Globus pallidus (tissue), 1 donor: ENCODE results near the gene DTD2.
"Not testable (repeated sequence)": the region's sequence is repeated elsewhere in the genome, so short reads cannot be mapped to it uniquely, and the experiment has no call there.

Source experiments
- DNase-seq: peaks from one replicate; pipeline ENCODE4 v3.0.0-alpha.2; 2015; ENCODE audit warnings: low spot score

Gene DTD2

DNA sequence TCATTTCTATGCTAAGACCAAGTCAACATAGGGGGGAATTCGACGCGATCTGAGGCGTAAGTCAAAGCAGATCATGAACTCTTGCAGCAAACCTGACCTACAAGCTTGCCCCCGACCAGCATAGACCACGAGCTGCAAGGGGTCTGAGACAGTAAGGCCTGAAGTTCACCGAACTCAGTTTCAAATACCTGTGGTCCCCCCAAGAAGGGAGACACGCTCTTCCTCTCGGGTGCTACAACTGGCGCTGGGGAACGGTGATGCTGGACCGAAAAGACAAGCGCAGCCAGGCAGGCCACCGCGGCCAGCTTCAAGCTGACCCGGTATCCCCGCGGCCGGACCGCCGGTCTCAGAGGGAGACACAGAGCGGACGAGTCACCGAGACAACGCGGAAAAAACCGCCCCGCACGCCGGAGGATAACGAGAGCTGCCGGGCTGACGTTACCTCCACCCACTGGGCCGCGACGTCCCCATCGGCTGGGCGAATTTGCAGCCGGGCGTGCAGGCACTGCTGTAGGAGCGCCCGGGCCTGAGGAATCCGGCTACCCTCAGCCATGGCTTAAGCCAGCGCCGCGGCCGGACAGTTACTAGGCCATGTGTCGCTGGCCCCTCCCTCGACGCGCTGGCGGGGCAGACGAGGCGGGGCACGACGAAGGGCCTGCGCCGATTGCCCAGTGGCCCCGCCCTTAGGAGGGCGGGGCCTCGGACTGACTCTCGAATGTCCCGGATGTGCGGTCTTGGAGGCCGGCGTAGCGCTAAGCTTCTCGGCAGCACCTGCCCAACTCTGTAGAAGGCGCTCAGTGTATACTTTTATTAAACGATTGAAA lies at the start of gene DTD2:
Gene DTD2 (minus strand): TSS at position 666 of the 824 bp plus-strand sequence. CDS start 113 bp downstream, at position 553.
- DNase-seq = peak; percentile 98

DNA sequence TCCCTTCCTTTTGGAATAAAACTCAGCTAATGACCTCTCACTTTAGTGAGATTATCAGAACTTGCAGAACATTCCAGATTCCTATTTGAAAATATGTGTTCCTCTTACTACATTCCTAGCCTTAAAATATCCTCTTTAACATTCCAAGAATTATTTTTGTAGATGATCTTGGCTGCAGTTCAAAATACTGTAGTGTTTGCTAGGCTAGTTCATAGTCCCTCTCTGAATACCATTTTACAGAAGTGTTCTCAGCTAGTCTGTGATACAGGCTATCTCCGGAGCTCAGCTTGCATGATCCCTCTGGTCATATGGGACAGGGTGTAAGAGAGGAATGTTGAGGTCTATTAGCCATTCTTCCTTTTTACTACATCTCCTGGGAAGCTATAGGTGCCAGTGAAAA lies 48.1 kb upstream of the DTD2 start:
- no peak for DNase-seq

DNA sequence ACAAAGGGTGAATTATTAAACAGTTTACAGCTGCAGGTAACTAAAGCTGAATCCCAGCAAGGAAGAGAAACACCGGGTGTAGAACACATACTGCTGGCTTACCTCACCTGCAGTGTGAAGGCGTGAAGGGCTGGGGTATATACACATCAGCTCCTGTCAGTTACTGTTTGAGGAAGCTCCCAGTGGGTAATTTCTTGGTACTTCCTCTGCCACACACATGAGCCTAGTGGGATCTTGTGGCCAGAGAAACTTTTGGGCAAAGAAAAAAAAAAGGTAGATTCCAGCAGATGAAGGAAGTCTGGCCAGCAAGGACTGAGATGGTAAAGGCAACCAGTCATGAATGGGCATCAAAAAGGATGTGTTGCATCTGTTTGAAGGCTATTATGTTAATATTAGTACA lies 44.6 kb upstream of the DTD2 start:
- DNase-seq = no peak

DNA sequence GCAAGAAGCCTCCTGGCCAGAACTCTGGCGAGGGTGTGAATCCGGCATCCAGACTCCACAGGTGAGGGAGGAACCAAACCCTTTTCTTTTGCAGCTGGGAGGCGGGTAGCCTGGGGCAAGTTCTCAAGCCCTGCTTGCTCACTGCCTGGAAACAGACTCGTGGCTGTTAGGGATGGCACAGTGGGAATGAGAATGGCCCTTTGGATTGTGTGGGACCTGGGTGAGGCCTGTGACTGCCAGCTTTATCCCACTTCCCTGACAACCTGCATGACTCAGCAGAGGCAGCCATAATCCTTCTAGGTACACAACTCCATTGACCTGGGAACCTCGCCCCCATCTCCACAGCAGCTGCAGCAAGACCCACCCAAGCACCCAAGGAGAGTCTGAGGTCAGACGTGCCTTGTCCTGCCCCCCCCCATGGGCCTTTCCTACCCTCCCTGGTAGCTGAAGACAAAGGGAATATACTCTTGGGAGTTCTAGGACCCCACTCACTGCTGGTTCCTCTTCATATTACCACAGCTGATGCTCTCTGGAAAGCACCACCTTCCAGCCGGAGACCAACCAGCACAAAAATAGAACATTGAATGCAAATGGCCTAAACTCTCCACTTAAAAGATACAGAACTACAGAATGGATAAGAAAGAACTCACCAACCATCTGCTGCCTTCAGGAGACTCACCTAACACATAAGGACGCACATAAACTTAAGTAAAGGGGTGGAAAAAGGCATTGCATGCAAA lies 35.6 kb upstream of the DTD2 start:
- no peak for DNase-seq

DNA sequence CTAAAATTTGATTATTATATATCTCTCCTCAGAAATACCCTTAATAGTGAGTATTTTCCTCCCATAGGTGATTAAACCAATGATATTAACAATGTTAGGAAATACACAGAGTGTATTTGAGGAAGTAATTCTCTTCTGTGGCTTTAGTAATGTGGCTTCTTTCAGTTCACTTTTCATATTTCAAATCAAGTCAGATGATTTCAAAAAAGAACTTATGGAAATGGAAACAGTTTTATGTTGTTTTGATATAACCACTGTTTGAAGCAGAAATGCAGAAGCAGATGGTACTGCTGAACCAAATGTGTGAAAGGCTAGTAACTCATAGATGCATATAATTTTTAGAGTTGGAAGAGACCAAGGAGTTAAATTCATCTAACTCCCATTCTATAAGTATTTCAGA lies 32.4 kb upstream of the DTD2 start:
- no peak for DNase-seq

DNA sequence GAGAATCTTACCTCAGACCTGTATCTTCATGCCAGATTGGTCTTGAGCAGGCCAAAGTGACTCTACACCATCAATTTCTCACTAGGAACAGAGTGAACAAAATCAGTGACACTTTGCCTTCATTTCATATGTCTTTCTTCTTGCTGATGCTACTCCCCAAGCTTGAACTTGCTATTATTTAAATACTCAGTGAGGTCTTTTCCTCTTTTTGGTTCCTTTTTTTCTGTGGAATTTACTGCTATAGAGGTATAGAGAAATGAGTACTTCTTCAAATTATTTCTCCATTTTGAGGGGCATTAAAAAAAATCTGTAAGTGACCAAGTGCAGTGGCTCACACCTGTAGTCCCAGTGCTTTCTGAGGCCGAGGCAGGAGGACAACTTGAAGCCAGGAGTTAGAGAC lies 30.6 kb upstream of the DTD2 start, which contains the start of gene GPR33:
Gene GPR33 (minus strand): TSS at position 154 of the 400 bp plus-strand sequence. CDS start 4,074 bp downstream, outside the sequence.
- DNase-seq = no peak

DNA sequence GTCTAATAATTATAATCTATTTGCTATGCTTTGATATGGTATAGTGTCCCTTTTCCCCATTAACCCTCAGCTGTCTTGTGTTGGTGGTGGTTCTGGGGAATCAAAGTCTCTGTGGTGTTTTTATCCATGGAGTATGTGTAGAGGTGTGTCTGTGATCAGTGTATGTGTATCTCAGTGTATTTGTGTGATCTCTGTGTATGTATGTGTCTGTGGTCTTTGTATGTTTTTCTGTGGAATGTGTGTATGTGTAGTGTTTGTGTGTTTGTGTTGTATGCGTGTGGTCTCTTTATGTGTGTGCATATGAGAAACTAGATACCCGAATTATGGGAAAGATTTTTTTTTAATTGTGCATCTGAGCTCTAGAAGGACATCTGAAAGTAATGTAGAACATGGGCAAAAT lies 29.5 kb upstream of the DTD2 start:
- no peak for DNase-seq

DNA sequence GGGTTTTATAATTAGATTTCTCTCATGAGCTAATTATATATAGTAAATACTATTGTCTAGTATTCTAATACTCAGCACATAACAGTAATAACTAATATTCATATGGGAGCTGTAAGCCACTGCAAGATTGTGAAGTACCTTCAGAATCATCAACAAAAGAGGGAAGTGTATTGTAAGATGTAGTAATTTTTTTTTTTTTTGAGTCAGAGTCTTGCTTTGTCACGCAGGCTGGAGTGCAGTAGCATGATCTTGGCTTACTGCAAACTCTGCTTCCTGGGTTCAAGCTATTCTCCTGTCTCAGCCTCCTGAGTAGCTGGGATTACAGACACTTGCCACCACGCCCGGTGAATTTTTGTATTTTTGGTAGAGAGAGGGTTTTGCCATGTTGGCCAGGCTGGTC lies 27.4 kb upstream of the DTD2 start:
- DNase-seq = no peak

DNA sequence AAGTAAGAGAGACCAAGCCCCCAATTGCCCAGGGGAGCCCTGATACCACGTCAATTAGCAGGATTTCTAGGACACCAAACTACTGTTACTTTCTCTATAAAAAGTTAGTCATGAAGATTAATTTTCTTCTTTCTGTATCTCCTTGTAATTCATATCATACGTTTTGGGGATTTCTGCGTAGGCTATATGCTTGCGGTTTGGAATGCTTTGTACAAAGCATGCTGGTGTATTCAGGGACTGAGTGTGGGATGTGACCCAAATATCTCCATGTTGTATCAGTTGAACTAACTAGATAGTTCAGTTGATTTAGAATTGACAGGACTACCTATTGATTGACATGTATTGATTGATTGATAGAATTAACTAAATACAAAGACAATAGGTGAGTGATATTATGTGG lies 22.9 kb upstream of the DTD2 start:
- DNase-seq = no peak

DNA sequence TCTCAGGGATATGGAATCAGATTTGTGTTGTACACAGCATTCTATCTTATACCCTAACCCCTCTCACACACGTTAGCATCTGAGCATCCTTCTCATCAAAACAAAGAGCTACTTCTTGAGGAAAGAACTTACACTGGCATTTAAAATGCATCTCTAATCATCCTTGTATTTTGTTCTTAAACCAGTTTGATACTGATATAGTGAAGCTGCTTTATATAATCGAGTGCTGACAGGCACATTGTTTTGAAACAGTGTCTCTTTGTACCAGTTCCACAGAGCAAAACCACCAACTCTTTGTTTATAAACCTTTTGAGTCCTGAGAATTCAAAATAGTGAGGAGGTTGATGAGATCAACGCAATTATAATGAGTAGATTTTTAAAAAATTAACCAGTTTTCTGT lies 21.7 kb upstream of the DTD2 start:
- DNase-seq = peak; percentile 87

DNA sequence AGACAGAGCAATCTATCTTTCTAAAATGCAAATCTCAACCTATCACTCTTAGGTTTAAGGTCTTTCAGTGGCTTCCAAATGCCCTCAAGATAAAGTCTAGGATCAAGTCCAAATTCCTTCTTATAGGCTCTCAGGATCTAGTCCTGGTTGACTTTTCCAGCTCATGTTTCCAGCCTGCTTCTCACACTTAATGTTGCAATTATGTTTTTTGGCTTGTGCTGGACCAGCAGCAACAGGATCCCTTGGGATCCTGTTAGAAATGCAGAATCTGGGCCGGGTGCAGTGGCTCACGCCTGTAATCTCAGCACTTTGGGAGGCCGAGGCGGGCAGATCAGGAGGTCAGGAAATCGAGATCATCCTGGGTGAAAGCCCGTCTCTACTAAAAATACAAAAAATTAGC lies 19.9 kb upstream of the DTD2 start:
- DNase-seq = no peak

DNA sequence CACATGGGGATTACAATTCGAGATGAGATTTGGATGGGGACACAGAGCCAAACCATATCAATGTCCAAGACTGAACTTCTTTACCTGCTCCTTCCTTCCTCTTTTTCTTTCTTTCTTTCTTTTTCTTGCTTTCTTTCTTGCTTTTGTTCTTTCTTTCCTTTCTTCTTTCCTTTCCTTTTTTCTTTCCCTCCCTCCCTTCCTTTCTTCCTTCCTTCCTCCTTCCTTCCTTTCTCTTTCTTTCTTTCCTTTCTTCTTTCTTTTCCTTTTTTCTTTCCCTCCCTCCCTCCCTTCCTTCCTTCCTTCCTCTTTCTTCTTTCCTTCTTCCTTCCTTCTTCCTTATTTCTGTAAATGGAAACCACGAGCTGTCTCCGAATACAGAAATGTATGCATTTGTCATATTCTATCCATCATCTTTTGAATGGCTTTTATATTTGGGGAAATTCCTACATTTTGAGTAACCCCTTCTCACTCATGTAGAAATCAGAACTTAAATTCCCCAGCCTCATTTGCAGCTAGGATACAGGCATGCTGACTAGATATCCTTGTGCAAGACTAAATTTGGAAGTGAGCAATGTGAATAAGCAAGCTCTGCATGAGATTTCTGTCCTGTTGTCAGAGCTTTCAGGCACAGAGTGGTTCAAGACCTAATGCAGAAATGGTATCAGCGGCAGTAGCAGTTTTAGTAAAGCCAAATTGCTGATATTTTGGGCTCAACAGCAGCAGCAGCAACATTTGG lies 19.0 kb upstream of the DTD2 start:
- DNase-seq = no peak

DNA sequence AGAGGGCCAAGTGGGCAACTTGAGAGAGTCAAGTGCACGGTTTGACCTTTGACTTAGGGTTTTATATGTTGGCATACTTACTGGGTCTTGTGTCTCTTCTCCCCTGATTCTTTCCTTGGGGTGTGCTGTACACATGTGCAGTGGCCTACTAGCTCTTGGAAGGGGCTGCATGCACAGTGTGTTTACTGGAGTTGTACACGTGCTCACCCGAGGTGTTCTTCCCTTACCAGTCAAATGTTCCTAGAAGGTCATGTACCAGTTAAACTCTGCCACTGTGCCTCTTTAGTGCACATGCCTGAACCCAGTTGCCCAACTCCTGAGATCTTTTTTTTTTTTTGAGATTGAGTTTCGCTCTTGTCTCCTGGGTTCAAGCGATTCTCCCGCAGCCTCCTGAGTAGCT lies 9.2 kb upstream of the DTD2 start:
- no peak for DNase-seq

DNA sequence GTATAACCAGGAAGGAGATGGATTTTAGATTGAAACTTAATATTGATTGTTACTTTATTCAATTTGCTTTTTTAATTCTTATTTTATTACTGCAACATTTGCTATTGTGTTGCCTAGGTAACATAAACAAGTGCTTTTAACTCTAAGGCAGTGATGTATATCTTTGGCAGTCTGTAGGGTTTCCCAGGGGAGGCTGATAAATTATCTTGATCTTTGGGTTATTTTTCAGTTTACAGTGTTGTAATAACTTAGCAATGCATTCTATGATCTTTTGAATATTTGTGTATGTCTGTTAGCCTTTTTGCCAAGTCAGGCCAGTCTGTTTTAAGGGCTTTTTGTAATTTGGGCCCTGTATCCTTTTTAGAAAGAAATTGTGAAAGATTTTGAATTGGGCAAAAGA lies 7.8 kb upstream of the DTD2 start:
- DNase-seq = no peak

DNA sequence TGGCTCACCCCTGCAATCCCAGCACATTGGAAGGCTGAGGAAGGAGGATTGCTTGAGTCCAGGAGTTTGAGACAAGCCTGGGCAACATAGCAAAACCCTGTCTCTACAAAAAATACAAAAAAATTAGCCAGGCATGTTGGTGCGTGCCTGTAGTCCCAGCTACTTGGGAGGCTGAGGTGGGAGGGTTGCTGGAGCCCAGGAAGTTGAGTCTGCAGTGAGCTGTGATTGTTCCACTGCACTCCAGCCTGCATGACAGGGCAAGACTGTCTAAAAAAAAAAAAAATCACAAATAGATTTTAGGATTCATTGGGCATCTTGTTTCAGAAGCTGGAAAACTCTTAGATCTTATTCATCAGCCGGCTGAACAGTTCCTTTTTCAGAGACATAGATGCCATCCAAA lies 5.1 kb upstream of the DTD2 start:
- not testable (repeated sequence) for DNase-seq

DNA sequence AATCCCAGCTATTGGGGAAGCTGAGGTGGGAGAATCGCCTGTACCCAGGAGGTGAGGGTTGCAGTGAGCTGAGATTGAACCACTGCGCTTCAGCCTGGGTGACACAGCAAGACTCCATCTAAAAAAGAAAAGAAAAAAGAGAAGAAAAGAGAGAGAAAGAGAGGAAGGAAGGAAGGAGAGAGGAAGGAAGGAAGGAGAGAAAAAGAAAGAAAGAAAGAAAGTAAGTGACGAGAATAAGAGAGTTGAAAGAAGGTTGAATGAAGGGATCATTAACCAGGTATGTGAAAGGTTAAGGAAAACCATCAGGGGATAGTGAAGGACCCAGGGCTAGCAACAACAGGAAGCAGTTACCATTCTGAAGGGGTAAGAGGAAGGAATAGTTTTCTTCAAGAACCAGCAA lies 4.2 kb upstream of the DTD2 start:
- no peak for DNase-seq

DNA sequence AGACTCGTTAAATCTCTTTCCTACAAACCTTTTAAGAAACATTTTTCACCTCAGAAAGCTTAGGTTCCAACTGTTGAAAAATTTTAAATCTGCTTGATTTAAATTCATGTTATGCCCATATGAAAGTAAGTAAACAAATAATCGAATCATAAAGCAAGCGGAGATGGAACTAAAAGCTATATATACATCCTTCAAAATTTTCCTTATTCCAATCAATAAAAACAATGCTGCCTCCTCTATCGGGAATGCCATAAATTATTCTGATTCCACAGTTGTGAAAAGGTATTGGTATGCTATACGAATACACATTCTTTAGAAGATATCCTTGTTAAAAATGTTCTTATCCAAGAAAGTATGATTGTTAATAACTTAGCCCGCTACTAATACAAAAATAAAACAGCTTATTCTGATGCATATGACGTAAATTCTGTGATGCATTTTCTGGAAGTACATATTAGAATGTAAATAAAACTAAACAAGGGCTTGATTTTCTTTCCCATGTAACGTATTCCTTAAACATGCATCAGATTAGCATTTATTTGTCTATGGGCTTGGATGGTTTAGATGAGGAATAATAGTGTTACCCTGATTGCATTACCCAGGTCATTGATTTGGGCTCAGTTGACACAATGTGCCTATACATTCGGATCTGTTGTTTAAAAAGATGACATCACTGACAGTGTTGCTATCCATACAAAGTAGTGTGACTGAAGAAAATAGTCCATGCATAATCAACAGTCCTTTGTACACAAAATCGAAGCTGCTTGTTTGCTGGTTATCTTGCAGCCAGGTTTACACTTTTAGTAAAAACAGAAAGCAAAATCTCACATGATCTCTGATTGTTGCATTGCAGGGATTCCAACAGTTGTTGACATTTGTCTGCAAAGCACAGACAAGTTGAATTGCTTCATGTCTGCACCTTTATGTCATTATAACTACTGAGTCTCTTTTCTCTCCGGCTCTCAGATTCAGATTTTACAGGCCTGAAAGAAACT lies 656 bp upstream of the DTD2 start:
- DNase-seq = peak; percentile 79

DNA sequence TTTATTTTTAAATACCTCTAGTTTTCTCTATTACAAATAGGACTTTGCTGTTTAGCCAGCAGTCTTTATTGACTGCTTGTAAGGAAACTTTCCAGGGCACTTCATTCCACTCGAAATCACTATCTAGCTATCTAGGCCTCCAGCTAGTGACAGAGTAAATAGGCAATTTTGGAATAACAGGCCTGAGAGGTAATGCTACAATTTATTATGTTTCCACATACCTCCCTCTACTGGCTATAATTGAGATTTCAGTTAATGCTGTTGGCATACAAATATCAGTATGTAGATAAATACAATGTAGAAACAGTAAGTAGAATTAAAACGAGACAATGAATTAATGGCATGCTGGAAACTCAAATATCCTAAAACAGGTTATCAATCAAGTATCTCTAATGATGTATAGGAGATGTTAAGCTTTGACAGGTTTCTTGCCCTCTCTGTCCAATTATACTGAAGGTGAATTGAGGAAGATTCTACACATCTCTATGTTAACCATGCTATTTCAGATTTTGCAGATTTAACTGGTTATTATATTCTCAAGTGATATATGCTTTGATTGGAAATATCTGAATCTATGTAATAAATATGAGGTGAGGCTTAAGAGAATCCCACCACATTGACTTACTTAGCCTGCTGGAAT lies 7.2 kb downstream of the DTD2 start:
- peak; percentile 46 for DNase-seq

DNA sequence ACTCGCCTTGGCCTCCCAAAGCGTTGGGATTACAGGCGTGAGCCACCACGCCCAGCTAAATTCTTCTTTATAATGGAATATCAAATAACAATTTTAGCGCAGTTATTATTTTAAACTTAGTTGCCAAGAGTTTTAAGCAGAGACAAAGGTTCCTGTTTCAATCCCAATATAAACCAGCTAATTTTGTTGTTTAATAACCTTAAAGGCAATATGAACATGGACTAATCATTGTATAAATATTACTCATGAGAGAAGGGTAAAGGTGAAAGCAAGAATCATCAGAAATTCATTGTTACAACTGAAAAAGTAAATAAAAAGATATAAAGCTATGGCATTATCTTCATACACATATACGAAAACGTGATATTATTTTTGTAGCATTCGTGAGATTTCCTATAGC lies 8.2 kb downstream of the DTD2 start:
- DNase-seq = no peak

DNA sequence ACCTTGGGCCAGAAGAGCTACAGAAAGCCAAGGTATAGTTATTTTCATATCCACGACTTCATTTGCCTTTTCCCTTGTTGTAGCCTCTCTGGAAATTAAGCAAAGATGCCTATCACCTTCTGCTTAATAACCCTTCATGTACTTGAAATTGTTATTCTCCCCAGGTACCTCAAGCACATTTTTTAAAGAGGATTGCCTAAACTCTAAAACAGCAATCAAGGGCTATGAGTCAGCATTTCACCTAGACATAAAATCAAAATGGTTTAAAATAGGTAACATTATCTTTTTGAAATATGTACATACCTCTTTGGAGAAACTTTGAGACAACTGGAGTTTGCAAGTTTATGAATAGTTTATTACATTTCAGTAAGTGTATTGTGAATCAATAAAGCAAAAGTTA lies 11.6 kb downstream of the DTD2 start:
- DNase-seq = no peak

DNA sequence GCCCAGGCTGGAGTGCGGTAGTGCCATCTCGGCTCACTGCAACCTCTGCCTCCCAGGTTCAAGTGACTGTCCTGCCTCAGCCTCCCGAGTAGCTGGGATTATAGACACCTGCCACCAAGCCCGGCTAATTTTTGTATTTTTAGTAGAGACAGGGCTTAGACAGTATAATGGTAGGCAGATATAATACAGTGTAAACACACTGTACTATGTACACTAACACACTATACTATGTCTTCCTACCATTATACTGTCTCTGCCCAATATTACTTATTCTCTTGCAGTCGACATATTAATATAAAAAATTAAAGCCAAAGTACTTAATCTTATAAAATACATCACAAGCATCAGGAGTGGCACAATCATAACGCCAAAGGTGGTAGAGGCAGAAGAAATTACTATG lies 15.0 kb downstream of the DTD2 start:
- no peak for DNase-seq
